Smooth muscle cell (in vitro differentiated cells): ENCODE measurements around the gene TNFRSF19. TPM values are rescaled to one million over a fixed set of nuclear protein-coding genes. Genes with fewer than 3 reads are reported as not detected.

ENCODE experiments used
- DNase-seq: peaks from one replicate; lab custom pipeline; 2025; ENCODE audit not compliant: unreplicated experiment; lab: John Stamatoyannopoulos, UW
- H2AFZ ChIP-seq: fragments of 200-600 bp; sonication (generic); 2 replicates; pipeline ENCODE4 v1.6.0; 2016; ENCODE audit warnings: antibody characterized with exemption, low read depth, mild to moderate bottlenecking
- H3F3A ChIP-seq: fragments of 200-600 bp; sonication (generic); 2 replicates; pipeline ENCODE4 v1.6.0; 2017; ENCODE audit warnings: antibody characterized with exemption, low read depth
- H3K27ac ChIP-seq: fragments of 200-600 bp; sonication (generic); 2 replicates; pipeline ENCODE4 v1.5.1; 2016; ENCODE audit warnings: low read depth, mild to moderate bottlenecking
- H3K27me3 ChIP-seq: fragments of 200-600 bp; sonication (generic); 2 replicates; pipeline ENCODE4 v1.6.1; 2016; ENCODE audit warnings: low read depth, mild to moderate bottlenecking
- H3K36me3 ChIP-seq: fragments of 200-600 bp; sonication (generic); 2 replicates; pipeline ENCODE4 v1.5.1; 2016; ENCODE audit warnings: low read depth
- H3K4me1 ChIP-seq: fragments of 200-600 bp; sonication (generic); 2 replicates; pipeline ENCODE4 v1.5.1; 2016; ENCODE audit warnings: low read depth
- H3K4me2 ChIP-seq: fragments of 200-600 bp; sonication (generic); 2 replicates; pipeline ENCODE4 v1.6.0; 2016; ENCODE audit warnings: mild to moderate bottlenecking
- H3K4me3 ChIP-seq: fragments of 200-600 bp; sonication (generic); 2 replicates; pipeline ENCODE4 v1.5.1; 2016; ENCODE audit warnings: mild to moderate bottlenecking
- H3K79me2 ChIP-seq: fragments of 200-600 bp; sonication (generic); 2 replicates; pipeline ENCODE4 v1.6.0; 2016; ENCODE audit warnings: low read depth, mild to moderate bottlenecking
- H3K9ac ChIP-seq: fragments of 200-600 bp; sonication (generic); 2 replicates; pipeline ENCODE4 v1.6.0; 2016; ENCODE audit warnings: low read depth
- H3K9me3 ChIP-seq: fragments of 200-600 bp; sonication (generic); replicated peaks from 2 replicates; pipeline ENCODE4 v1.5.1; 2016; ENCODE audit warnings: low read depth
- H4K20me1 ChIP-seq: fragments of 200-600 bp; sonication (generic); 2 replicates; pipeline ENCODE4 v1.6.0; 2016; ENCODE audit warnings: low read depth
- CTCF ChIP-seq: fragments of 200-600 bp; sonication (generic); IDR thresholded peaks from 2 replicates; pipeline ENCODE4 v1.5.1; 2017; ENCODE audit warnings: borderline replicate concordance, mild to moderate bottlenecking, antibody characterized with exemption; ENCODE audit not compliant: insufficient read depth, poor library complexity, severe bottlenecking
- WGBS: methylation state at CpG from one replicate; pipeline ENCODE4 v1.1.7; 2016; ENCODE audit warnings: low lambda C conversion rate; 5-methylcytosine and 5-hydroxymethylcytosine counted together
- polyA plus RNA-seq: library from polyadenylated mRNA; unstranded; fragments of >200 nt; fragmentation: Nextera tagmentation; extraction: Ambion mirVana; gene quantifications from 2 replicates; pipeline ENCODE4 v1.2.1, GENCODE V29; 2016
- total RNA-seq: library from RNA; depleted of rRNA; stranded (reverse); fragments of >200 nt; gene quantifications from 2 replicates; pipeline ENCODE4 v1.2.3, GENCODE V29; 2014

TNFRSF19 gene
- total and polyA plus RNA-seq, 2 experiments from 2014 or later, result 15.5 to 34.3 TPM

- peaks cover 4% of the 10 kb centered on the region for H3F3A ChIP-seq
- no peaks in the 10 kb centered on the region for H3K36me3 ChIP-seq
- DNase-seq, result no peak
- H3K4me2 ChIP-seq, result no peak overlapping the region
- no peak overlapping the region for H3K4me3 ChIP-seq
- H4K20me1 ChIP-seq, result no peaks in the 10 kb centered on the region
- H3K4me1 ChIP-seq, result no peaks in the 10 kb centered on the region
- H3K9ac ChIP-seq, result no peak overlapping the region
- H3K27me3 ChIP-seq, result no peaks in the 10 kb centered on the region
- H2AFZ ChIP-seq, result no peak overlapping the region
- H3K9me3 ChIP-seq, result no peaks in the 10 kb centered on the region
- 100% methylated on average over 2 of the region's 2 CpGs for WGBS
- H3K27ac ChIP-seq, result no peak overlapping the region
- no peaks in the 10 kb centered on the region for H3K79me2 ChIP-seq
- no peak for TF ChIP-seq CTCF
Observed at GRCh38 chr13:23716401-23716800, 146.2 kb downstream of the TNFRSF19 start.

- peak overlapping the region; percentile 8 for H3K27ac ChIP-seq
- WGBS, result 1% methylated on average over 2 of the region's 2 CpGs
- no peak for DNase-seq
Observed at GRCh38 chr13:23718996-23719395, 148.8 kb downstream of the TNFRSF19 start.

GRCh38 chr13:23722726-23723453 is 152.7 kb downstream of the TNFRSF19 start:
- H3K4me1 ChIP-seq, result peaks cover 12% of the 10 kb centered on the region
- H3K4me2 ChIP-seq, result peak overlapping the region; percentile 71
- 48% methylated on average over 6 of the region's 6 CpGs for WGBS
- TF ChIP-seq CTCF, result no peak
- H3K79me2 ChIP-seq, result no peaks in the 10 kb centered on the region
- H3K9ac ChIP-seq, result peak overlapping the region; percentile 18
- H3K9me3 ChIP-seq, result no peaks in the 10 kb centered on the region
- no peak for DNase-seq
- H3K4me3 ChIP-seq, result no peak overlapping the region
- H3K27me3 ChIP-seq, result no peaks in the 10 kb centered on the region
- H4K20me1 ChIP-seq, result no peaks in the 10 kb centered on the region
- no peaks in the 10 kb centered on the region for H3K36me3 ChIP-seq
- peak overlapping the region; percentile 42 for H2AFZ ChIP-seq
- H3F3A ChIP-seq, result peaks cover 21% of the 10 kb centered on the region
- peak overlapping the region; percentile 80 for H3K27ac ChIP-seq

More at GRCh38 chr13:23718996-23719395, 148.8 kb downstream of the TNFRSF19 start:
- no peaks in the 10 kb centered on the region for H3K9me3 ChIP-seq
- peak overlapping the region; percentile 52 for H3K4me2 ChIP-seq
- H4K20me1 ChIP-seq, result no peaks in the 10 kb centered on the region
- TF ChIP-seq CTCF, result no peak
- H3K36me3 ChIP-seq, result no peaks in the 10 kb centered on the region
- H2AFZ ChIP-seq, result no peak overlapping the region
- peaks cover 12% of the 10 kb centered on the region for H3K4me1 ChIP-seq
- H3K9ac ChIP-seq, result no peak overlapping the region
- H3K79me2 ChIP-seq, result no peaks in the 10 kb centered on the region
- H3F3A ChIP-seq, result peaks cover 17% of the 10 kb centered on the region
- H3K4me3 ChIP-seq, result no peak overlapping the region
- no peaks in the 10 kb centered on the region for H3K27me3 ChIP-seq

GRCh38 chr13:23723471-23723870 is 153.3 kb downstream of the TNFRSF19 start:
- H3K4me1 ChIP-seq, result peaks cover 12% of the 10 kb centered on the region
- H3K4me2 ChIP-seq, result peak overlapping the region; percentile 71
- H2AFZ ChIP-seq, result peak overlapping the region; percentile 42
- no peak overlapping the region for H3K4me3 ChIP-seq
- H3K9me3 ChIP-seq, result no peaks in the 10 kb centered on the region
- no peaks in the 10 kb centered on the region for H3K79me2 ChIP-seq
- H3F3A ChIP-seq, result peaks cover 18% of the 10 kb centered on the region
- H3K36me3 ChIP-seq, result no peaks in the 10 kb centered on the region
- TF ChIP-seq CTCF, result no peak
- 0% methylated on average over 1 of the region's 1 CpG for WGBS
- no peak for DNase-seq
- H3K27ac ChIP-seq, result peak overlapping the region; percentile 80
- H3K9ac ChIP-seq, result peak overlapping the region; percentile 18
- no peaks in the 10 kb centered on the region for H4K20me1 ChIP-seq
- H3K27me3 ChIP-seq, result no peaks in the 10 kb centered on the region
